Stimulated activated CD8-positive, alpha-beta memory T cell treated with anti-CD3 and anti-CD28 coated beads, Interleukin-4, amount 100 ng/mL, for 4 hours (primary cell): ENCODE measurements around the gene LGALS1.
A peak's percentile ranks its signal among the peaks of the same experiment; 100 is the strongest.
"Not testable (repeated sequence)": the region's sequence is repeated elsewhere in the genome, so short reads cannot be mapped to it uniquely, and the experiment has no call there.

ENCODE experiments used
- DNase-seq, 2 donors: peaks; one replicate each; pipeline ENCODE4 v3.0.0-alpha.2; 2020; ENCODE audit warnings: low read depth in 2 of 2, low spot score in 1 of 2

Gene LGALS1

DNA sequence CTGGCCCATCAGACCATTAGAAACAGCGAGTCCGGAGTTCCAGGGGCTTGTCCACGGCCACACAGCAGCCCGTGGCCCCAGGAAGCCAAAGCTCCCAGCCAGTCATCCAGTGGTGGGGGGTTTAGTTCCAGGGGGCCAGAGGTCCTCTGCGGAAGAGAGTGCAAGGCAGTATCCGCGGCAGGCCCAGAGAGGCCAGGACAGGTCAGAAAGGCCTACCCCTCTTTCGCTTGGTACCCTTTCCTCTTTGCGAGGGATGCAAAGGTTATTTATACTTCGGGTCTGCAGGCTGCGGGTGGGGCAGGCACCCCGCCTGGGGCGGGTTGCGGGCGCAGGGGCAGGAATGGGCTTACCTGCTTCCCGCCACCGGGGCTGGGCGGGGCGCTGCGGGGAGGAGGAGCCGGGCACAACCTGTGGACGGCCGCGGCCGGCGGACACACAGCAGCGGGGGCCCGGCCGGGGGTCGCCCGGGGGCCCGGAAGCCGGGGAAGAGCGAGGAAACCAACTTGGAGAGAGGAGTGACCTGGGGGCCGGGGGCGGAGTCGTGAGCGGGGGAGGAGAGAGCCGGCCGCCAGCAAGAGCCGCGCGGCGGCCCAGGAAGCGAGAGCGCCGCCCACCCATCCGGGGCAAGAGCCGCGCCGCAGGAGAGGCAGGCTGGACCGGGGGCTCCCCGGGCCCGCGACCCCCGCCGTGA is 36.2 kb upstream of the LGALS1 start, which contains the start of gene SH3BP1:
SH3BP1 (plus strand) TSS at position 600 of the 691 bp plus-strand sequence. CDS start 119 bp downstream, outside the sequence.
- no peak for DNase-seq

GRCh38 chr22:37639771-37640590 is 35.5 kb upstream of the LGALS1 start:
- no peak for DNase-seq

DNA sequence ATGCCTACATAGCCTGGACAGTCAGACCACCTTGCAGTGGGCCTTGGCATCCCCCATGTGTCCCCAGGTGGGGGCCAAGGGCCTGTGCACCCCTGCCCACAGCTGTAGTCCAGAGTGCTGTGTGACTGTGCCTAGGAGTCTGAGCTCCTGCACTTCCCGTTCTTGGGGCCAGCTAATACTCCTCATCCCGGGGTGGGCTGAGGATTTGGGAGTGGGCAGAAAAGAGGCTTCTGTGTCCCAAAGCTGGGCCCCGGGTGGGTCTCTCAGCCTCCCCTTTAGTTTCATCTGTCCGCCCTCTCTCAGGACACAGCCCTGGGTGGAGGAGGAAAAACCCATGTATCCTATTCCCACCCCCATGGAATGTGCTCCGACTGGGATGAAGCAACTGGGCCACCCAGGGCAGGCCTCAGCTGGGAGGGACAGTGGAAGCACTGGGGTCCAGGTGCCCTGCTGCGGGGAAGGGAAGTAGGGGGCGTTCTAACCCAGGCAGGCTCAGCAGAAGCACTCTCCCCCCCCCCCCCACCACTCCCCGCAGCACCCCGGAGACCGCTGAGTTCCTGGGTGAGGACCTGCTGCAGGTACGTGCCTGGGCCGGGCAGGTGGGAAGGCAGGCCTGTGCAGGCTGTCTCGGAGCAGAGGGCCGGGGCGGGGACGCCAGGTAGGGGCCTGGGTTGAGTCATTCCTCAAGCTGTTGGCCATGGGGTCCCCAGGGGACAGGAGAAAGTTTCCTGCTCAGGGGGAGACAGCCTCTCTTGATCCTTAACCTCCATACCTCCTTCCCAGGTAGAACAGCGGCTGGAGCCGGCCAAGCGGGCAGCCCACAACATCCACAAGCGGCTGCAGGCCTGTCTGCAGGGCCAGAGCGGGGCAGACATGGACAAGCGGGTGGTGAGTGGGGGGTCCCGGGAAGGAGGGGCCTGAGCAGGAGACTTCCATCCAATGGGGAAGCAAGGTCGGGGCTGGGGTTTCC is 34.6 kb upstream of the LGALS1 start:
- no peak for DNase-seq

GRCh38 chr22:37641561-37641949 is 33.9 kb upstream of the LGALS1 start:
- no peak for DNase-seq

- peak; percentile 63 to 89 for DNase-seq
Observed at GRCh38 chr22:37643225-37643847, 32.1 kb upstream of the LGALS1 start.

DNA sequence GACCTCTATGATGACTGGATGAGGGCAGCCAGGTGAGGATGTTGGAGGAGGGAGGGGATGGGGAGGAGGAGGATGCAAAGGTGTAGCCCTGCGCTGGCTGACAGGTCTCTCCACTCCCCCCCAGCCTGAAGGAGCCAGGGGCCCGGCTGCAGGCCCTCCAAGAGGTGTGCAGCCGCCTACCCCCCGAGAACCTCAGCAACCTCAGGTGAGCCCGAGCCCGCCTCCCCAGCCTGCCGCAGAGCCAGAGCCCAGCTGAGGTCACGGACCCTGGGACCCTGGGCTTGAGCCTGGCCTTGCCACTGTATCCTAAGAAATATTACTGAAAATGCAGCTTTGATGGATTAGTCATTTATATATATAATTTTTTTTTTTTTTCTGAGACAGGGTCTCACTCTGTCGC is 28.1 kb upstream of the LGALS1 start:
- DNase-seq: no peak

DNA sequence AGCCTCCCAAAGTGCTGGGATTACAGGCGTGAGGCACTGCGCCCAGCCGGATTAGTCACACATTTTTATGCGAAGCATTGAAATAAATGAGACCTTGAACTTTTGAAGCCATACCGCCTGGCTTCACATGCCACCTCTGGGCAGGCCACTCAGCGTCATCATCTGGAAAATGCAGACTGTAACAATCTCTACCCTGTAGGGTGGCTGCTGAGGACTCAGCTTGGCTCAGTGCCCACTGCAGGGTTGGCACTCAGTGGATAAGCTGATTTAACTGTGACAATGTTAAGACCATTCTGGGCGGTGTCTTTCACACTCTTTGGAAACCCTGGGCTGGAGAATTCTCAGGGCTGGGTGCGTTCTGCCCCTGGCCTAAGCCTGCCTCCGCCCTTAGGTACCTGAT is 27.5 kb upstream of the LGALS1 start:
- DNase-seq: no peak

- DNase-seq: no peak
Observed at GRCh38 chr22:37650463-37651136, 24.8 kb upstream of the LGALS1 start.

DNA sequence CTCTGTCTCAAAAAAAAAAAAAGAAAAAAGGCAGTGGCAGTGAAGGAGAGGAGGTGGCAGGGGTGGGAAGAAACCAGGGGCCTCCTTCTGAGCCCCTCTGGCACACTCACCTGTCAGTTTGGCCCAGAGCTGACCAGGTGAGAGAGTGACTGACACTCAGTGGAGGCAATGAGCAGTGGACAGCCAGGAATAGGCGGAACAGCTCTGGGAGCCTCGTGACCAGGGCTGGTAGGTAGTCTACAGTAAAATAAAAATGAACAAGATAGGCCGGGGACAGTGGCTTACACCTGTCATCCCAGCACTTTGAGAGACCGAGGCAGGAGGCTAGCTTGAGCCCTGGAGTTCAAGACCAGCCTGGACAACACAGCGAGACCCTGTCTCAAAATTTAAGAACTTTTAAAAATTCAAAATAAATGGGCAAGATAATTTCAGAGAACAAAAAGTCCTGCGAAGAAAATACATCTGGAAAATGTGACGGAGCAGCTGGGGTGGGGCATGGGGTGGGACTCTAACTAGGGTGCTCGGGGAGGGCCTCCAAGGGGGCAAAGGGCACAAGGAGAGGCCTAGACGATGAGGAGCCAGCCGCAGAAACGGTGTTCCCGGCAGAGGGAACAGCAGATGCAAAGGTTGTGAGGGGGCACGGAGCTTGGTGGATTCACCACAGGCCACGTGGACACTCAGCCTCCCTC is 20.7 kb upstream of the LGALS1 start:
- no peak for DNase-seq

DNA sequence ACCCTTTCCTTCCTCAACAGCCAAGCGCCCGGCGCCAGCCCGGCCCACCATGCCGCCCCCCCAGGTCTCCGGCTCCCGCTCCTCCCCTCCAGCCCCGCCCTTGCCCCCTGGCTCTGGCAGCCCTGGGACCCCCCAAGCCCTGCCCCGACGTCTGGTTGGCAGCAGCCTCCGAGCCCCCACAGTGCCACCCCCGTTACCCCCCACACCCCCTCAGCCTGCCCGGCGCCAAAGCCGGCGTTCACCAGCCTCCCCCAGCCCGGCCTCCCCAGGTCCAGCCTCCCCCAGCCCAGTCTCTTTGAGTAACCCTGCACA is 20.2 kb upstream of the LGALS1 start:
- no peak for DNase-seq

- not testable (repeated sequence) for DNase-seq
Observed at GRCh38 chr22:37656583-37656982, 18.9 kb upstream of the LGALS1 start.

- DNase-seq: no peak
Observed at GRCh38 chr22:37657590-37658132, 17.8 kb upstream of the LGALS1 start.

DNA sequence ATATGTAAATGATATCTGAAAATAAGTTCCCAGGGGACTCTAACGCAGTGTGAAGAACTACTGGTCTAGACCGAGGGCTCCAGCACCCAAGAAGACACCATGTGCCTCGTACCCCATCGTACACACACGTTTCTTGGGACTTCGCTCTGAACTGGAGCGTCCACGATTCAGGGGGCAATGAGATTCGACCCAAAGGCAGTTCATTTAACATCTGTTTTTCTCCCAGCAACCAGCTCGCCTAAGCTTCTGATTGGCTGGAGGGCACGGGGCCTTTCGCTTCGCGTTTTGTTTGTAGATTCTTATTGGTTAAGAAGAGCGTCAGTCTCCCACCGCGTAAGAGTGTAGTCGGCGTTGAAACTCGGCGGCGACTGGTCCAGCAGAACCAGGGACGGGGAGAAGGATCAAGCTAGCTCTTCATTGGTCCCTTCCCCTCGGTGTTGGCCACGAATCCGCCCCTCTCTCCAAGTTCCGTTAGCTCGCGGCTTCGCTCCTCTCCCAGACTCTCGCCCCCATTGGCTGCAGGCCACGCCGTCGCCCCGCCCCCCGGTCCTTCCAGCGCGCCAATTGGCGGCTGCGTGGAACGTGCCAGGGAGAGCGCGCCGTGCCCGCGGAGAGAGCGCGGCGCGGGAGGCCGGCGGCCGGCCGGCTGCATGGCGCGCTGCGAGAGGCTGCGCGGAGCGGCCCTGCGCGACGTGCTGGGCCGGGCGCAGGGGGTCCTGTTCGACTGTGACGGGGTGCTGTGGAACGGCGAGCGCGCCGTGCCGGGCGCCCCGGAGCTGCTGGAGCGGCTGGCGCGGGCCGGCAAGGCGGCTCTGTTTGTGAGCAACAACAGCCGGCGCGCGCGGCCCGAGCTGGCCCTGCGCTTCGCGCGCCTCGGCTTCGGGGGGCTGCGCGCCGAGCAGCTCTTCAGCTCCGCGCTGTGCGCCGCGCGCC is 17.0 kb upstream of the LGALS1 start, which contains the start of gene PDXP:
PDXP (plus strand) TSS at position 591 of the 933 bp plus-strand sequence; CDS start at position 651, 60 bp downstream.
- DNase-seq: peak; percentile 91 to 96

- DNase-seq: peak in 1 of 2 donors; percentile 18
Observed at GRCh38 chr22:37659066-37659896, 16.2 kb upstream of the LGALS1 start.

GRCh38 chr22:37659897-37660708 is 15.3 kb upstream of the LGALS1 start:
- no peak for DNase-seq

DNA sequence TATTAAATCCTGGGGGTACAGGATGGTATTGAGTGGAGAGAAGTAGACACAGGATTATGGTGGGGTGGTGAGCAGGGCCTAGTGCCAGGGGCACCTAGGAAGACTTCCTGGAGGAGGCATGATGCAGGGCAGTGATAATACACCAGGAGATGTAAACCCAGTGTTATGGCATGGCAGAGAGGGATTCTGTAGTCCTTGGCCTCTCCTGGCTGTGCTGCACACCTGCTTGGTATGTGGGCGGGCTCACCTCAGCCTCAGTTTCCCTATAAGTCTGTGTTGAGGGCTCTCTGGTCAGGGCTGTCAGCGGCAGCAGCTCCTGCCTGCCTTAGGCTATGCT is 14.8 kb upstream of the LGALS1 start:
- no peak for DNase-seq
